ENCODE measurements around the gene YPEL2.
"Not testable (repeated sequence)": the region's sequence is repeated elsewhere in the genome, so short reads cannot be mapped to it uniquely, and the experiment has no call there.

YPEL2 gene

GRCh38 chr17:59405944-59406705 lies 74.7 kb downstream of the YPEL2 start:
- Histone ChIP-seq H3K27me3 (replicated peaks; ENCODE audit: control insufficient read depth, insufficient read depth, low read length) (no peaks in the 10 kb centered on the region), H3K4me3 (replicated peaks; ENCODE audit: low read depth, low read length) (no peak overlapping the region), H3K36me3 (ENCODE audit: control insufficient read depth, insufficient read depth, low read length) (no peaks in the 10 kb centered on the region)
- no peak for TF ChIP-seq CTCF (IDR thresholded peaks at IDR 0.05; ENCODE audit: insufficient read depth, low read length, poor library complexity, severe bottlenecking)
- DNase-seq (ENCODE audit: extremely low read depth, insufficient read length): no peak

GRCh38 chr17:59406808-59407381 lies 75.4 kb downstream of the YPEL2 start:
- Histone ChIP-seq H3K27me3 (replicated peaks; ENCODE audit: control insufficient read depth, insufficient read depth, low read length) (no peaks in the 10 kb centered on the region), H3K36me3 (ENCODE audit: control insufficient read depth, insufficient read depth, low read length) (no peaks in the 10 kb centered on the region), H3K4me3 (replicated peaks; ENCODE audit: low read depth, low read length) (no peak overlapping the region)
- no peak for TF ChIP-seq CTCF (IDR thresholded peaks at IDR 0.05; ENCODE audit: insufficient read depth, low read length, poor library complexity, severe bottlenecking)
- DNase-seq (ENCODE audit: extremely low read depth, insufficient read length): no peak

GRCh38 chr17:59409336-59410048 lies 78.0 kb downstream of the YPEL2 start:
- H3K27me3 ChIP-seq (replicated peaks; ENCODE audit: control insufficient read depth, insufficient read depth, low read length): no peaks in the 10 kb centered on the region
- H3K4me3 ChIP-seq (replicated peaks; ENCODE audit: low read depth, low read length): no peak overlapping the region
- H3K36me3 ChIP-seq (ENCODE audit: control insufficient read depth, insufficient read depth, low read length): no peaks in the 10 kb centered on the region
- DNase-seq (ENCODE audit: extremely low read depth, insufficient read length): no peak
- TF ChIP-seq CTCF (IDR thresholded peaks at IDR 0.05; ENCODE audit: insufficient read depth, low read length, poor library complexity, severe bottlenecking): no peak

- H3K27me3 ChIP-seq (replicated peaks; ENCODE audit: control insufficient read depth, insufficient read depth, low read length): no peaks in the 10 kb centered on the region
- no peak overlapping the region for H3K4me3 ChIP-seq (replicated peaks; ENCODE audit: low read depth, low read length)
- DNase-seq (ENCODE audit: extremely low read depth, insufficient read length): no peak
- no peaks in the 10 kb centered on the region for H3K36me3 ChIP-seq (ENCODE audit: control insufficient read depth, insufficient read depth, low read length)
- no peak for TF ChIP-seq CTCF (IDR thresholded peaks at IDR 0.05; ENCODE audit: insufficient read depth, low read length, poor library complexity, severe bottlenecking)
These were observed 78.6 kb downstream of the YPEL2 start for GRCh38 chr17:59410049-59410437.

- not testable (repeated sequence) for DNase-seq (ENCODE audit: extremely low read depth, insufficient read length); H3K4me3 ChIP-seq (replicated peaks; ENCODE audit: low read depth, low read length); H3K27me3 ChIP-seq (replicated peaks; ENCODE audit: control insufficient read depth, insufficient read depth, low read length); H3K36me3 ChIP-seq (ENCODE audit: control insufficient read depth, insufficient read depth, low read length)
These were observed 81.0 kb downstream of the YPEL2 start for GRCh38 chr17:59412431-59412830.
